ENCODE measurements around the gene TRIP4. TPM values are rescaled to one million over a fixed set of nuclear protein-coding genes. Genes with fewer than 3 reads are reported as not detected.
"Not testable (repeated sequence)": the region's sequence is repeated elsewhere in the genome, so short reads cannot be mapped to it uniquely, and the experiment has no call there.

Gene TRIP4
- total RNA-seq, 1 experiment from 2014 or later = 28.5 TPM

GRCh38 chr15:64483749-64484148 lies 96.1 kb downstream of the TRIP4 start:
- peak overlapping the region; percentile 54 for H3K27ac Mint-ChIP-seq (ENCODE audit: unreplicated experiment)
- peaks cover 19% of the 10 kb centered on the region for H3K4me1 Mint-ChIP-seq (ENCODE audit: low read depth, unreplicated experiment)
- peaks cover 22% of the 10 kb centered on the region for H3K36me3 Mint-ChIP-seq (ENCODE audit: insufficient read depth, unreplicated experiment)
- intact Hi-C loops (cut with micrococcal nuclease; ENCODE audit: unreplicated experiment) = no loop called here
- no peaks in the 10 kb centered on the region for H3K9me3 Mint-ChIP-seq (ENCODE audit: low read depth, unreplicated experiment)
- DNase-seq = no peak
- no peaks in the 10 kb centered on the region for H3K27me3 Mint-ChIP-seq (ENCODE audit: unreplicated experiment)
- no peak overlapping the region for H3K4me3 Mint-ChIP-seq (ENCODE audit: low read depth, unreplicated experiment)
- BruUV-seq (replicated peaks) = no TSS peak
- CTCF ChIA-PET = interaction anchor here (0.5 to 0.9 kb wide), 3 partner anchors 14 to 403 kb away, joined by 3 read pairs; no protein-coding TSS in a partner anchor
- TF ChIP-seq CTCF (IDR thresholded peaks at IDR 0.05; ENCODE audit: unreplicated experiment) = no peak

GRCh38 chr15:64485796-64486195 lies 98.2 kb downstream of the TRIP4 start:
- Mint-ChIP-seq H3K27me3 (ENCODE audit: unreplicated experiment) (no peaks in the 10 kb centered on the region), H3K4me3 (ENCODE audit: low read depth, unreplicated experiment) (no peak overlapping the region), H3K27ac (ENCODE audit: unreplicated experiment) (no peak overlapping the region), H3K9me3 (ENCODE audit: low read depth, unreplicated experiment) (no peaks in the 10 kb centered on the region), H3K36me3 (ENCODE audit: insufficient read depth, unreplicated experiment) (peaks cover 23% of the 10 kb centered on the region), H3K4me1 (ENCODE audit: low read depth, unreplicated experiment) (peaks cover 15% of the 10 kb centered on the region)
- no peak for TF ChIP-seq CTCF (IDR thresholded peaks at IDR 0.05; ENCODE audit: unreplicated experiment)
- no peak for DNase-seq
- CTCF ChIA-PET = no interaction called here
- intact Hi-C loops (cut with micrococcal nuclease; ENCODE audit: unreplicated experiment) = no loop called here
- no TSS peak for BruUV-seq (replicated peaks)

- Mint-ChIP-seq H3K4me1 (ENCODE audit: low read depth, unreplicated experiment) (peaks cover 6% of the 10 kb centered on the region), H3K27ac (ENCODE audit: unreplicated experiment) (no peak overlapping the region), H3K36me3 (ENCODE audit: insufficient read depth, unreplicated experiment) (peaks cover 13% of the 10 kb centered on the region), H3K4me3 (ENCODE audit: low read depth, unreplicated experiment) (no peak overlapping the region), H3K9me3 (ENCODE audit: low read depth, unreplicated experiment) (no peaks in the 10 kb centered on the region), H3K27me3 (ENCODE audit: unreplicated experiment) (no peaks in the 10 kb centered on the region)
- TF ChIP-seq CTCF (IDR thresholded peaks at IDR 0.05; ENCODE audit: unreplicated experiment) = no peak
- intact Hi-C loops (cut with micrococcal nuclease; ENCODE audit: unreplicated experiment) = no loop called here
- no peak for DNase-seq
- BruUV-seq (replicated peaks) = no TSS peak
- CTCF ChIA-PET = interaction anchor here (0.7 kb wide), 1 partner anchor 653 kb away, joined by 5 read pairs; no protein-coding TSS in a partner anchor
Measured at GRCh38 chr15:64490598-64491259, 103.1 kb downstream of the TRIP4 start.

GRCh38 chr15:64493641-64494040 lies 106.0 kb downstream of the TRIP4 start:
- H3K27me3 Mint-ChIP-seq (ENCODE audit: unreplicated experiment) = no peaks in the 10 kb centered on the region
- peaks cover 6% of the 10 kb centered on the region for H3K4me1 Mint-ChIP-seq (ENCODE audit: low read depth, unreplicated experiment)
- peaks cover 16% of the 10 kb centered on the region for H3K36me3 Mint-ChIP-seq (ENCODE audit: insufficient read depth, unreplicated experiment)
- intact Hi-C loops (cut with micrococcal nuclease; ENCODE audit: unreplicated experiment) = no loop called here
- CTCF ChIA-PET = no interaction called here
- no peak for TF ChIP-seq CTCF (IDR thresholded peaks at IDR 0.05; ENCODE audit: unreplicated experiment)
- H3K9me3 Mint-ChIP-seq (ENCODE audit: low read depth, unreplicated experiment) = no peaks in the 10 kb centered on the region
- H3K4me3 Mint-ChIP-seq (ENCODE audit: low read depth, unreplicated experiment) = no peak overlapping the region
- BruUV-seq (replicated peaks) = no TSS peak
- no peak for DNase-seq
- H3K27ac Mint-ChIP-seq (ENCODE audit: unreplicated experiment) = no peak overlapping the region

- H3K27ac Mint-ChIP-seq (ENCODE audit: unreplicated experiment); BruUV-seq (replicated peaks); H3K27me3 Mint-ChIP-seq (ENCODE audit: unreplicated experiment); H3K4me3 Mint-ChIP-seq (ENCODE audit: low read depth, unreplicated experiment); DNase-seq; H3K4me1 Mint-ChIP-seq (ENCODE audit: low read depth, unreplicated experiment); CTCF ChIA-PET; intact Hi-C loops (cut with micrococcal nuclease; ENCODE audit: unreplicated experiment); H3K9me3 Mint-ChIP-seq (ENCODE audit: low read depth, unreplicated experiment): not testable (repeated sequence)
- H3K36me3 Mint-ChIP-seq (ENCODE audit: insufficient read depth, unreplicated experiment) = peaks cover 20% of the 10 kb centered on the region
Measured at GRCh38 chr15:64495968-64496367, 108.3 kb downstream of the TRIP4 start.
